ENCODE results near the gene COX6B1.
"Not testable (repeated sequence)": the region's sequence is repeated elsewhere in the genome, so short reads cannot be mapped to it uniquely, and the experiment has no call there.

The COX6B1 gene, protein sequence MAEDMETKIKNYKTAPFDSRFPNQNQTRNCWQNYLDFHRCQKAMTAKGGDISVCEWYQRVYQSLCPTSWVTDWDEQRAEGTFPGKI

DNA sequence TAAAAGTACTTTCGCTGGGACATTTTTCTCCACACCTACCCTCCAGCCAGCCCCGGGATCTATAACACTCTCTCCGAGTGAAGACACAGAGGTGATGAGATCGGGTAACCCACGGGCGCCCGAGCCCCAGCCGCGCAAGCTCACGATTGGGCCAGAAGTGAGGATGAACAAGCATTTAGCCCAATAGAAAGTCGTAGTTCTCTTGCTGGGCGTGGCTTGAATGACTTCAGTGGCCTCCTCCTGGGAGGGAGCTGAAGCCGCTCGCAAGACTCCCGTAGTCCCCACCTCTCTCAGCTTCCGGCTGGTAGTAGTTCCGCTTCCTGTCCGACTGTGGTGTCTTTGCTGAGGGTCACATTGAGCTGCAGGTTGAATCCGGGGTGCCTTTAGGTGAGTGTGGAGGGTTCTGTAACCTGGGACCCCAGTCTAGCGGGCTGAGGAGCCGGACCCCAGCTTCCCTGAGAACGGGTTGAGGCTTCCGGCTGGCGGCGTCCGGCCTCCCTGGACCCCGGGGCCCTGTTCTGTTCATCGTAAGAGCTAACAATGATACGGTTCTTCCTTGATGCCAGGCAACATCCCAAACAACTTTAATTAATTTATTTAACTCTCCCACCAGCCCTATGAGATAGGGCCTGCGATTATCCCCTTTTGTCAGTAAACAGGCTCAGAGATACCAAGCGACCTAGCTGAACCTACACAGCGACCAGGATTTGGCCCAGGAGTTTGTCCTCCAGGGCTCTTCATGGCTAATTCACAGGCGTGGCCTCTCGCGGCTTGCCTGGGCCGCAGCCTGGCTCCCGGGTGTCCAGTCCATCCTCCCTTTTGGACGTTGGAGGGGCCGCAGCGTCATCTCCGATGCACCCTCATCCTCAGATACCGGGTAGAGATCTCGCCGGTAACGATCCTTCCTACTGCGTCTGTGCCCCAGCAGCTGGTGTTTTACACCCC is at the start of gene COX6B1:
Gene COX6B1 (plus strand): TSS at position 307 of the 945 bp plus-strand sequence. CDS start 2,921 bp downstream, outside the sequence.
- DNase-seq = peak; percentile 85

DNA sequence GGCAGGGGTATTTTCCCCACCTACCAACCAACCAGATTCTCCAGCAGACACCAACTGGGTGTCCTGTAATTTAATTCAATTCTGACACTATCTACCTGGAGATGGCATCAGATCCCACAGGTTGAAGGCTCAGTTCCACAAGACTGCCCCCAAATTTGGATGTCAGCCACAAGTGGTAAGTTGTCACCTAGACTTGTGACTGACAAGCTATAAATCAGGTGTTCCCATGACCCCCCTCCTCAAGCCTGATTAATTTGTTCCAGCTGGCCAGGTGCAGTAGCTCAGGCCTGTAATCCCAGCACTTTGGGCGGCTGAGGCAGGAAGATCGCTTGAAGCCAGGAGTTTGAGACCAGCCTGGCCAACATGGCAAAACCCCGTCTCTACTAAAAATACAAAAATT is 46.2 kb upstream of the COX6B1 start:
- DNase-seq = no peak

DNA sequence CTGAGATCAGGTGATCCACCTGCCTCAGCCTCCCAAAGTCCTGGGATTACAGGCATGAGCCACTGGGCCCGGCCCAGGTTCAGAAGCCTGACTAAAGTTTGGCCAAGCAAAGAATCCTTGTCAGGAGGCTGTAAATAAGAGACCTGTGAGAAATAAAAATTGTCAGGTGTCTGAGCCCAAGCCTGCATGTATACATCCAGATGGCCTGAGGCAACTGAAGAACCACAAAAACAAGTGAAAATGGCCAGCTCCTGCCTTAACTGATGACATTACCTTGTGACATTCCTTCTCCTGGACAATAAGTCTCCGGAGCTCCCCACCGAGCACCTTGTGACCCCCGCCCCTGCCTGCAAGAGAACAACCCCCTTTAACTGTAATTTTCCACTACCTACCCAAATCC is 43.7 kb upstream of the COX6B1 start:
- not testable (repeated sequence) for DNase-seq

DNA sequence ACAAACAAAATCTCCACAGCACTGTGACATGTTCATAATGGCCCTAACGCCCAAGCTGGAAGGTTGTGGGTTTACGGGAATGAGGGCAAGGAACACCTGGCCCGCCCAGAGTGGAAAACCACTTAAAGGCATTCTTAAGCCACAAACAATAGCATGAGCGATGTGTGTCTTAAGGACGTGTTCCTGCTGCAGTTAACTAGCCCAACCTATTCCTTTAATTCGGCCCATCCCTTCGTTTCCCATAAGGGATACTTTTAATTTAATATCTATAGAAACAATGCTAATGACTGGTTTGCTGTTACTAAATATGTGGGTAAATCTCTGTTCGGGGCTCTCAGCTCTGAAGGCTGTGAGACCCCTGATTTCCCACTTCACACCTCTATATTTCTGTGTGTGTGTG is 41.0 kb upstream of the COX6B1 start:
- not testable (repeated sequence) for DNase-seq

DNA sequence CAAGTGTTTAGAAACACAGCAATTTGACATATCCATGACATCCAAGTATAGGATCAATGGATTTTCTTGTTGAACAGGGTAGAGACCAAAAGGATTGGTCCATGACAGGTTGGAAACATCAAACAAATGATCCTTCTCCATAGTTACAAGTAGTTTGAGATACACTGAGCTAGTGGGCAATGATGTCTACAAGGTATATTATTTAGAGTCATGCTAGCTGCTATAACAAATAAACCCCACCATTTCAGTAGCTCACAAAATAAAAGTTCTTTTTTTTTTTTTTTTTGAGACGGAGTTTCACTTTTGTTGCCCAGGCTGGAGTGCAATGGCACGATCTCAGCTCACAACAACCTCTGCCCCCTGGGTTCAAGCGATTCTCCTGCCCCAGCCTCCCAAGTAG is 40.5 kb upstream of the COX6B1 start:
- DNase-seq = no peak

DNA sequence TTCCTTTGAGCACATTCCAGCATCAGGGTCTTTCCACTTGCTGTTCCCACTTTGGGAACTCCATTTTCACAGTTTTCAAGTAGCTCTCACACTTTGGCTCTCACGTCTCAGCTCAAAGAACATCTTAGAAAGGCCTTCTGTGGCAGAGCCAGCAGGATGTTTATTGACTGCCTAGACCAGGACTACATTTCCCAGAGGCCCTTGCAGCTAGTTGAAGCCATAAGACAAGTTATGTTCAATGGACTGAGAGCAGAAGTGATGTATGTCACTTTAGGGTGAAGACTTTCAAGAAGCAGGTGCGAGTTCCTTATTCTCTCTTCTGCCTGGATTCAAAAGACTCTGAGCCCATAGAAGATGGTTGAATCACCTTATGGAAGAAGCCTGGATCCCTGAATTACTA is 39.9 kb upstream of the COX6B1 start:
- DNase-seq = no peak

DNA sequence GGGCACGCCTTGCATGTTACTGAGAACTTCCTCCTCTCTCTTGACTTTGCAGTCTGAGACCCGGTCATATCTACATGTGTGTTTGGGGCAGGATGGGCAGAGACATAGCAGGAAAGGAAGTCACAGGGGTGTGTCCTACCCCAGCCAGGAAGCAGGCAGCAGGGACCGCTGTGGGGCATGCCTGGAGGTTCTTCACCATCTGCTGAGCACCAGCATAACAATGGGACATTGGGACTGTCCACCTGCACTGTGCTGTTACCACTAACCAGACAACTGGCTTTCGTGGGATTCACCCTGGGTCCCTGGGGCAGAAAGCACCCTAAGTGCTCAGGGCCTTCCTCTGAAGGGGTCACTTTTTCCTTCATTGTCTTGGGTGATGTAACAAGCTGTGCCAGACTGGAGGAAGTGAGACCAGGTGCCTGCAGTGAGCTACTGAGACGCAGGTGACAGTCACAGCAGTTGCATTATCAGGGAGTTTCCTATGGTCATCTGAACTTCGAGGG is 38.2 kb upstream of the COX6B1 start:
- DNase-seq = no peak

DNA sequence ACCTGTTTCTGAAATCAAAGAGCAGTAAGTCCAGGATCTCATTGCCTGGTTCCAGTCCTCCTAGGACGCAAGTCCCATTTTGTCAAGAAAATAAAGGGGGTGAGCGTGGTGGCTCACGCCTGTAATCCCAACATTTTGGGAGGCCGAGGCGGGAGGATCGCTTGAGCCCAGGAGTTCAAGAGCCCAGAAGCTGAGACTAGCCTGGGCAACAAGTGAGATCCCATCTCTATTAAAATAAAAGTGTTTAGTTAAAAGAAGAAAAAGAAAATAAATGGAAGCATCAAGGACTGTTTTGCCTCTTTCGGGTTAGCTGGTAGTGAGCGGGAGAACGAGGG is 35.9 kb upstream of the COX6B1 start:
- DNase-seq = no peak

DNA sequence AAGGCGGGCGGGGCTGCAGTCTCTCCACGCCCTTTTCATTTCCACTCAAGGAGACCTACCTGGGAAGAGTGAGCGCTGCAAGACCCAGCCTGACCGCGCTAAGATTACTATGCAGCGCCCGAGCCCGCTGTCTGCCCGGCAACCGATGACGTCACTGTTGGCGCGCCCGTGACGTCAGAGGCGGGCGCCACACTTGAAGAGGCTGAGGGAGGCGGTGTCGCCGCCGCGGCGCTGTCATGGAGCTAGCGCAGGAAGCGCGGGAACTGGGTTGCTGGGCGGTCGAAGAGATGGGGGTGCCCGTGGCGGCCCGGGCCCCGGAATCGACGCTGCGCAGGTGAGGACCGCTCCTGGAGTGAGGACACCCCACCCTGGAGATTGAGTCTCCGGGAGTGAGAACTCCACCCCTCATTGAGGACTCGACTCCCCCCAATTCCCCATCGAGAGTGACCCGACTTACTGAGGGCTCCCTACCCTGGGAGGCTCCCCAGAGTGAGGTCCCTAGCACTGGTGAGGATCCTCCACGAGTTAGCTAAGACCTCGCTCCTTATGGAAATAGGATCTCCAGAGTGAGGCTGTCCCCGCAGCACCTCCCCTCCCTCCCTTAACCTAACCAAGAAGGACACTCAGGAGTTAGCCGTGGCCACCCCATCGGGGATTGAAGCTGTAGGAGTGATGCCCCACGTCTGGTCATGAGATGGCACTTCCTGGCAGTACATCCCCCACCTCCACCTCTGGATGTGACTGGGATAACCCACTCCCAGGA is 35.4 kb upstream of the COX6B1 start, which contains the start of gene HAUS5:
Gene HAUS5 (plus strand): TSS at position 177 of the 763 bp plus-strand sequence. CDS start 60 bp downstream, at position 237.
- peak; percentile 67 for DNase-seq

DNA sequence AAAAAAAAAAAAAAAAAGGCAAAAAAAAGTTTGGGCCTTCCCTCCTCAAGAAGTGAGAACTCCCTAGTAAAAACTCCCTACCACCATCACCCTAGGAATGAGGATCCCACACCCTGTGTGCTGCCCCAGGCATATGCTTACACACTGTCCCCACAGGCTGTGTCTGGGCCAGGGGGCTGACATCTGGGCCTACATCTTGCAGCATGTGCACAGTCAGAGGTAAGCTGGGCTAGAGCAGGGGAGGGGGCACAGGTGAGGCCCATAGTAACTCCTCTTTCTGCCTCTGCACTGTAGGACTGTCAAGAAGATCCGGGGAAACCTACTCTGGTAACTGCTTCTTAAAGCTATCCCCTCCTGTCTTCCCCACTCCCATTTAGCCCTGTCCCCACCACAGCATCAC is 34.5 kb upstream of the COX6B1 start:
- DNase-seq = no peak

DNA sequence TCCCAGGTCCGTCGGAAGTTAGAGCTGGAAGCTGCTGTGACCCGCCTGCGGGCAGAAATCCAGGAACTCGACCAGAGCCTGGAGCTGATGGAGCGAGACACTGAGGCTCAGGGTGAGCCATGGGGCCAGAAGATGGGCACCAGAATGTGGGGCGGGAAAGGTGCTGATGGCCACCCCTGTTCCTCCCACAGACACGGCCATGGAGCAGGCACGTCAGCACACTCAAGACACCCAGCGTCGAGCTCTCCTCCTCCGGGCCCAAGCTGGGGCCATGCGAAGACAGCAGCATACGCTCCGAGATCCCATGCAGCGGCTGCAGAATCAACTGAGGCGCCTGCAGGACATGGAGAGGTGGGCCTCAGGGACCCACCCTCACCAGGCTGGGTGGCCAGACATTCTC is 33.1 kb upstream of the COX6B1 start:
- no peak for DNase-seq

DNA sequence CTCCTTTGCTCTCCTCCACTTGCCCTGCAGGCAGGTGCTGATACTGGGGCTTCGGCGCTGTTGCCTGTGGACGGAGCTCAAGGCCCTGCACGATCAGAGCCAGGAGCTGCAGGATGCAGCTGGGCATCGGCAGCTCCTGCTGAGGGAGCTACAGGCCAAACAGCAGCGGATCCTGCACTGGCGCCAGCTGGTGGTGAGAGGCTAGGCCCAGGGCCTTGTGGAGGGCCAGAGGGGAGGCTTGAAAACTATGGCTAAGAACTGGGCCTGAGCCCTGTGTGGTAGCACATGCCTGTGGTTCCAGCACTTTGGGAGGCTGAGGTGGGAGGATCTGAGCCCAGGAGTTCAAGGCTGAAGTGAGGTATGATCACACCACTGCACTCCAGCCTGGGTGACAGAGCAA is 29.3 kb upstream of the COX6B1 start:
- no peak for DNase-seq

DNA sequence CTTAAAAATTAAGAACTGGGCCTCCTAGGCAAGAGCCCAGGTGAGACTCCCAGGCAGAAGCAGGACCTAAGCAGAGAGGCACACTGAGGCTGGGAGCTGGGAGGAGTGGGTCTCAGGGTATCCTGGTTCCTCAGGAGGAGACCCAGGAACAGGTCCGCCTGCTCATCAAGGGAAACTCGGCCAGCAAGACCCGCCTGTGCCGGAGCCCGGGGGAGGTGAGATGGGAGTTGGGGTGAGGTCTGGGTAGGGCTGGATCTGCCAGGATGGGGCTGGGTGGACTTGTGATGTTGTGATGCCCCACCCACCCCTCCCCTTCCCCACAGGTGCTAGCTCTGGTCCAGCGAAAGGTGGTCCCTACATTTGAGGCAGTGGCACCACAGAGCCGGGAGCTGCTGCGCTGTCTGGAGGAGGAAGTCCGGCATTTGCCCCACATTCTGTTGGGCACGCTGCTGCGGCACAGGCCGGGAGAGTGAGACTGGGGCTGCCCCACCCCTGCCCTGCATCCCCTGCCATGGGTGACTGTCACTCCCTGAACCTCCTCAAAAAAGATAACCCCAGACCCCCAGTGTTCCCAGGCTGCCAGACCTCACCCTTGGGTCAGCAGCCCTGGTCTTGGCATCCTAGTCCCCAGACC is 28.7 kb upstream of the COX6B1 start:
- DNase-seq = no peak

DNA sequence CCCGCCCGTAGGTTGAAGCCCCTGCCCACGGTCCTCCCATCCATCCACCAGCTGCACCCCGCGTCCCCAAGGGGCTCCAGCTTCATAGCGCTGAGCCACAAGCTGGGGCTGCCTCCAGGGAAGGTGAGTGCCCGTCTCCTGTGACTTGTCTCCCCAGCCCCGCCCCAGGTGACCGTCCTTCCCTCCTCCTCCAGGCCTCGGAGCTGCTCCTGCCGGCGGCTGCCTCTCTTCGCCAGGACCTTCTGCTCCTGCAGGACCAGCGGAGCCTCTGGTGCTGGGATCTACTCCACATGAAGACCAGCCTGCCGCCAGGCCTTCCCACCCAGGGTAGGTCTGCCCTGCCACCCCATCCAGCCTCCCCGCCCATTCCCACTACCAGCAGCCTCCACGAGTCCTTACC is 28.1 kb upstream of the COX6B1 start:
- no peak for DNase-seq

DNA sequence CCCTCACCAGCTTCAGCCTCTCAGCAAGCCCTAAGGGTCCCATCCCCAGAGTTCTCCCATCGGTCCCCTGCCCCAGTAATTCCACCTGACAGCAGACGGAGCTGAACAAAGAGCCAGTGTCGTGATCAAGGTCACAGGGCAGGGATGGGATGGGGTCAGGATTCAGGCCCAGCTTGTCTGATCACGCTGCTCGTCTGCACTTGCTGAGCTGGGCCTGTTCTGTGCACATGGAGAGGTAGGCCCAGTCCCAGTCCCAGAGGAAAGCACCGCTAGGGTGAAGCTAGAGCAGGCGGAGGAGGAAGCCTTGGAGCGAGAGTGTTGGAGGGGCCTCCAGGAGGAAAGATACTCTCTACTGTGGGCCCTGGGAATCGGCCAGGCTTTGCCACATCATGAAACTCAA is 26.4 kb upstream of the COX6B1 start:
- no peak for DNase-seq

DNA sequence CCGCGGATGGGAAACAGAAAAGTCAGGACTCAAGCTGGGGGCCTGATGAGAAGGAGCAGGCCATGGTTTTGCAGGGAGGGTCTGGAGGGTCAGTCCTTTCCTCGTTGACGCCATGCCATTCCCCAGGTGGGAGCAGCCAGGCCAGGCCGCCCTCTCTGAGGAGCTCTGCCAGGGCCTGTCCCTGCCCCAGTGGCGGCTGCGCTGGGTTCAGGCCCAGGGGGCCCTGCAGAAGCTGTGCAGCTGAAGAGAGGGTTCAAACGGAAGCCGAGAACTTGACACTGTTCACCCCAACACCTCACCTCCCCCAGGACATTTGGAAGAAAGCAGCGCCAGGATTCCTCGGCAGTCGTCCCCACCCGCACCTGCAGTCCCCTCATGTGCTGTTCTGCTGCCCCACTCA is 25.4 kb upstream of the COX6B1 start:
- no peak for DNase-seq

DNA sequence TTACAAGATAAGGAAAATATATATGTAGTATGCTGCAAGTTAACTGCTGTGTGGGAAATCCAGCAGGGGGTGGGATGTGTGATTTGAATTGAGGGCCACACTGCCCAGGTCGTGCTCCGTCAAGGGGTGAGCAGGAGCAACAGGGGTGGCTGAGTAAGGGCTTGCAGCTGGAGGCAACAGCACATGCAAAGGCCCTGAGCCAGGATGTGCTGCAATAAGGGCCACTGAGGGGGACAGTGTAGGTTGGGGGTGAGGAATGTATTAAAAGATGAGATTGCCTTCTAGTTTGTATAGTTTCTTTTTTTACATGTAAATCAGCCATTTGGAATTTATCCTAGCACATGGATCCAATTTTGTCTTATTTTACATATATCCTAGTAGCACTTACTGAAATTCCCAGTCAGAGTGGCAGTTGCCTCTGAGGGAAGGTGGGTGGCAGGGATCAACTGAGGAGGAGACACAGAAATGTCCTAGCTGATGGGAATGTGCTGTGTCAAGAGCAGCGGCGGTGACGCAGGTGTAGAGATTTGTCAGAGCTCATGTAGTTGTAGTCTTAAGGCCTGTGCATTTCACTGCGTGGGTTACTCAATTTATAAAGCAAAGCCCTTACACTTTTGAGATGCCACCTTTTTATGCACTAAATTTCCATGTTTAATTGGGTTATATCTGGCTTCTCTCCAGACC is 24.7 kb upstream of the COX6B1 start:
- DNase-seq = no peak

DNA sequence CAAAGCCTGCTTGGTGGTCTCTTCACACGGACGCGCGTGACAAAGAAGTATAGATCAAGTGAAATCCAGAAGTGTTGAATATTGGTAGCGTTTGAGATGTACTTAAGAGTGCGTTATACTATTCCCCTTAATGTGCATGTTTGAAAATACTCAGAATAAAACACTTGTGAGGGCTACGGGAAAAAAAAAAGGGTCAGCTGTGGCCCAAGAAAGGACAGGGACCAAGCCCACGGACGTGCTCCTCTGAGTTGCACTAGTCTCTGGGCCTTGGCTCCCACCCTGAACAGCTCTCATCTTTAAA is 19.9 kb upstream of the COX6B1 start:
- no peak for DNase-seq

DNA sequence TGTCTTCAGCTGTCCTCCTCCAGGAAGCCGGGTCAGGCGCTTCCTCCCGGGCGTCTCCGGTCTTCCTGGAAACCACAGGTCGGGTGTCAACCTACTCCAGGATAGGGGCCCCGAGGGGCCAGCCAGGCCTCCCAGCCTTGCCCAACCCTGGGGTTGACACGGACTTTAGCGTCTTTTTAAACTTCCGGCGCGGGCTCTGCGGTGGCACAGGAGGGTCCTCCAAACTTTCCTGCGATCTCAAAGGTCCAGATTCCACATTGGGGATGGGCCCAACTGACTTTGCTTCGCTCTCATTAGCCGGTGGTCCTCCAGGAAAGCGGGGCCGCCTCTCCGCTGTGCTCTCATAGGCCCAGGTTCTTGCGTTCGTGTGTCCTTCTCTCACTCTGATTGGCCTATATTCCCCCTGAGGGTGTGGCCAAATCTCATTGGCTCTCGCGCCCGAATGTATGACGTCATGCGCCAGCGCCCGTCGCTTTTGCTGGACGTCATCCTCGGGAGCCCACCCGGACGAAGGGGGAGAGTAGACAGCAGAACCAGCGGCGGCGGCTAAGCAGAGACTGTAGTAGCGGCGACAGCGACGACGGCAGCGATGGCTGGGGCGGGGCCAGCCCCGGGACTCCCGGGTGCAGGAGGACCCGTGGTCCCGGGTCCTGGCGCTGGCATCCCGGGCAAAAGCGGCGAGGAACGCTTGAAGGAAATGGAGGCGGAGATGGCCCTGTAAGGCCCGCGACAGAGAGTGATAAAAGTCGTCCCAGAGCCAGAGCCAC is 19.4 kb upstream of the COX6B1 start, which contains the start of gene RBM42:
Gene RBM42 (plus strand): TSS at position 472 of the 767 bp plus-strand sequence. CDS start 118 bp downstream, at position 590.
- DNase-seq = peak; percentile 75

DNA sequence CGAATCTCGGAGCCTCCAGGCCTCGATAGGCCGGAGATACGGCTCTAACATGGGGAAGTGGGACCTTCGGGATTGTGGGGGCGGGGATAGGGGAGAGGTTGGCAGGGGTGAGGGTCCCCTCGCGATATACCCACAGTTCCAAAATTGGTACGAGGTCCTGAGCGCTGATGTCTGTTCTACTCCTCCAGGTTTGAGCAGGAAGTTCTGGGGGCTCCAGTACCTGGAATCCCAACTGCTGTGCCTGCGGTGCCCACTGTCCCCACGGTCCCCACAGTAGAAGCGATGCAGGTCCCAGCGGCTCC is 18.8 kb upstream of the COX6B1 start:
- DNase-seq = no peak

DNA sequence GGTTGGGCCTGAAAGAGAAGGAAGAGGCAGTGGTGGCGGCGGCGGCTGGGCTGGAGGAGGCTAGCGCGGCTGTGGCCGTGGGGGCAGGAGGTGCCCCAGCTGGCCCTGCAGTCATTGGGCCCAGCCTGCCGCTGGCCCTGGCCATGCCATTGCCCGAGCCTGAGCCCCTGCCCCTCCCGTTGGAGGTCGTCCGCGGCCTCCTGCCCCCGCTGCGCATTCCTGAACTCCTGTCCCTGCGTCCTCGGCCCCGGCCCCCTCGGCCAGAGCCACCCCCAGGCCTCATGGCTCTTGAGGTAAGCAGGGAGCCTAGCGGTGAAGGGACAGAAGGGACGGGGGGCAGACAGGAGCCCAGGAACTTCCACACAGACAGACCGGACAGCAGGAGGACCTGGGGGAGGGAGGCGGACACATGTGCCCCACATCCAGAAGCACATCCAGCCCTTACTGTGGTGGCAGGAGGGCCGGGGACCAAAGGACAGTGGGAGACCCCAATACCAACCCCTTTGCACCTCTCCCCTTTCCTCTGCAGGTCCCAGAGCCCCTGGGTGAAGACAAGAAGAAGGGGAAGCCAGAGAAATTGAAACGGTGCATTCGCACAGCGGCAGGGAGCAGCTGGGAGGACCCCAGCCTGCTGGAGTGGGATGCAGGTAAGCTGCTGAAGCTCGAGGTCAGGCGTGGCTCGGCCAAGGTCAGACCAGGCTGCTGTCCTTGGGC is 14.2 kb upstream of the COX6B1 start:
- DNase-seq = no peak
